HG02938 (cell line): ENCODE results near the gene SYNPR.

Source experiments
- ATAC-seq: cut with Tn5 transposase; IDR thresholded peaks from one replicate; pipeline ENCODE4 v1.9.1; 2021; ENCODE audit warnings: mild to moderate bottlenecking, moderate library complexity; ENCODE audit not compliant: unreplicated experiment

The SYNPR gene

GRCh38 chr3:63467392-63467791 lies 189.3 kb downstream of the SYNPR start:
- ATAC-seq = no peak

- ATAC-seq = no peak
These were observed 192.6 kb downstream of the SYNPR start for GRCh38 chr3:63470745-63471144.

- ATAC-seq = no peak
These were observed 193.7 kb downstream of the SYNPR start for GRCh38 chr3:63471781-63472180.

GRCh38 chr3:63473641-63474166 lies 195.6 kb downstream of the SYNPR start:
- ATAC-seq = no peak

- ATAC-seq = no peak
These were observed 196.9 kb downstream of the SYNPR start for GRCh38 chr3:63474828-63475518.

GRCh38 chr3:63477494-63478129 lies 199.5 kb downstream of the SYNPR start:
- ATAC-seq = no peak

- ATAC-seq = no peak
These were observed 201.0 kb downstream of the SYNPR start for GRCh38 chr3:63478990-63479660.

- no peak for ATAC-seq
These were observed 201.5 kb downstream of the SYNPR start for GRCh38 chr3:63479661-63480035.

- no peak for ATAC-seq
These were observed 203.5 kb downstream of the SYNPR start for GRCh38 chr3:63481627-63482026.

GRCh38 chr3:63482341-63482740 lies 204.2 kb downstream of the SYNPR start:
- ATAC-seq = no peak

- no peak for ATAC-seq
These were observed 214.4 kb downstream of the SYNPR start for GRCh38 chr3:63492464-63492863.

GRCh38 chr3:63493101-63493500 lies 215.0 kb downstream of the SYNPR start:
- ATAC-seq = no peak

GRCh38 chr3:63494646-63495045 lies 216.5 kb downstream of the SYNPR start:
- no peak for ATAC-seq

GRCh38 chr3:63497641-63498040 lies 219.5 kb downstream of the SYNPR start:
- ATAC-seq = no peak

GRCh38 chr3:63500196-63500595 lies 222.1 kb downstream of the SYNPR start:
- no peak for ATAC-seq

GRCh38 chr3:63508305-63508704 lies 230.2 kb downstream of the SYNPR start:
- ATAC-seq = no peak

GRCh38 chr3:63508771-63509170 lies 230.7 kb downstream of the SYNPR start:
- ATAC-seq = no peak

GRCh38 chr3:63513791-63514190 lies 235.7 kb downstream of the SYNPR start:
- no peak for ATAC-seq

- ATAC-seq = no peak
These were observed 236.6 kb downstream of the SYNPR start for GRCh38 chr3:63514678-63515077.

- ATAC-seq = no peak
These were observed 241.3 kb downstream of the SYNPR start for GRCh38 chr3:63519426-63519825.

- no peak for ATAC-seq
These were observed 243.5 kb downstream of the SYNPR start for GRCh38 chr3:63521657-63522056.

GRCh38 chr3:63523100-63523499 lies 245.0 kb downstream of the SYNPR start:
- no peak for ATAC-seq
